Stimulated activated CD8-positive, alpha-beta memory T cell treated with anti-CD3 and anti-CD28 coated beads, Interleukin-4, amount 100 ng/mL, for 48 hours (primary cell): ENCODE results near the gene ZFYVE28.
A peak's percentile ranks its signal among the peaks of the same experiment; 100 is the strongest.

Experiments
- DNase-seq: peaks from one replicate; pipeline ENCODE4 v3.0.0-alpha.2; 2020

Gene ZFYVE28

DNA sequence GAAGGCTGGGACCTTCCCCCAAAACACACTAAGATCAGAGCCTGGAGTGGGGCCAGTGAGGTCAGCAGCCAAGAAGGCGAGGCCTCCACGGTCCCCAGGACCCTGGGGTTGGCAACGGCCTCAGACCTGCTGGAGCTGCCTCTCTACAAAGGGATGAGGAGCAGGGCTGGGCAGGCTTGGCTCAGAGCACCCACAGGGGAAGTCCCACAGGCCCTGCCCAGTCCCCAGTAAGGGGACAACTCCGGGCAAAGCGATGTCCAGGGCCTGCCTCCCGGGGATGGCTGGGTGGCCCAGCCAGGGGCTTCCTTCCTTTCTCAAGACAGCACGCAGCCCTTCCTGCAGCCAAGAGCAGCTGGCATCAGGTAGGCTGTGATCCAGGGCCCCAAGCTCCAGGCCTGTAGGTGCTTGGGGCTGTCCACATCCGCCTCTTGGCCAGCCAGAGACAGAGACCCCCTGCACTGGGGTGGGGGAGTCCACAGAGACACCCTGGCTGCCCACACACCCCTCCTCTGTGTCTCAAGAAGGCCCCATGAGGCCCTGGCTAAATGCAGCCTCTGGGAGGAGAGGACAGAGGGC lies 162.2 kb downstream of the ZFYVE28 start:
- DNase-seq, result peak; percentile 20

DNA sequence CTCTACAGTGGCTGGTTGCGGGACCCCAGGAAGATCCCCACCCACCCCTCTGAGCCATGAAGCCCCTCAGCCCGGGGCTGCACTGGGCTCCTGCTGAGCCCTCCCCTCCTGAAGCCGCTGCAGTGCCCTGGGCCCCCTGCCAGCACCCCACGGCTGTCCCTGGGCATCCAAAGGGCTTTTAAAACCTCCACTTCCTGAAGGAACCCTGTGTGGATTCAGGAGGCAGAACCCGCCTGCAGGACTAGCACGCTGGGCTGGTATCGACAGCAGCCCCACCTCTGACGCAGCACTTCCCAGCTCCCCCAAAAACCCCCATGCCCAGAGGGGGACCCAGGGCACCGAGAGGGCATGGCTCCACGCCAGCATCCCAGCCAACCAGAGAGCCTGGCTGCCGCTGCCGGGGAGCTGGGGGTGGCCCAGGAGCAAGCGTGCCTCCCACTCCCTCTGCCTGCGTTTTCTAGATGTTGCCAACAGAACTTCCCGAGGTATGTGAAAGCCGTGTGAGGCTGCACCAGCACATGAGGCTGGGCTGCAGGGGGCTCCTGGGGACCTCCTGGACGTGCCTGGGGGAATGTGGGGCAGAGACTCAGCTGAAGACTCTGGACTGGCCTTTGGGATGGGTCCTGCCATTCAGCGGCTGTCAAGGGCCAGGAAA lies 162.8 kb downstream of the ZFYVE28 start:
- DNase-seq, result peak; percentile 16

DNA sequence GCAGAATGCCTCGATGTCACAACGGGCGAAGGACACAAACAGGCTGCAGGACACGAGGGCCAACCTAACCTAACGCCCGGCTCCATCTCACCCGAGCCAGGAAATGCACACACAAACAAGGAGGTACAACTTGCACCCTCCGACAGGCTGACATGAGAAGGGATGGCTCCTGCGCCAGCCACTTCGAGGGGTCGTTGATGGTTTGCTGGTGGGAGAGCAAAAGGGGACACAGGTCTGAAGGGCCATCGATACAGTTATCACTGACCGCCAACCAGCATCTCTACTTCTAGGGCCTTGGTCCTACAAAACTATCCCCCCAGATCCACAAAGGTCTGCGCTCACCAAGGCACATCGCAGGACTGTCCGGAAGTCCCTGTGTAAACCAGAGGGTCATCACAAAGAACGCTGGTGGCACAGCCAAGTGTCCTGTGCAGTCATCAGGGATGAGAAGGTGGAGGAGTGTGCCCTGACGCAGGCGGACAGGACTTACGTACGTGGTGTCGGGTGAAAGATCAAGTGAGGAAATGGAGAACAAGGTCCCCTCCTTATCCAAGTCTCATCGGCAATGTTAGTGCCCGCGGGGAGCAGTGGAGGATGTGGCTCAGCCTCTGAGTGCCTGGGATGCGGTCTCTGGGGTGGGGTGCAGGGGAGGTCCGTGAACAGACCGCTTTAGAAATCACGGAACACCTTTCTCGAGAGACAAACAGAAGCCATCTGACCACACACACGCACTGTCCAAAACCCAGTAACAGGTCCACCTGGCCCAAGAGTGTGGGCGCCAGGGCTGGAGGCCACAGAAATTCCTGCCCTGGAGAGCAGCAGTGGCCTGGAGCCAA lies 163.6 kb downstream of the ZFYVE28 start:
- DNase-seq, result peak; percentile 12

GRCh38 chr4:2253160-2254084 lies 165.0 kb downstream of the ZFYVE28 start:
- DNase-seq, result peak; percentile 14

DNA sequence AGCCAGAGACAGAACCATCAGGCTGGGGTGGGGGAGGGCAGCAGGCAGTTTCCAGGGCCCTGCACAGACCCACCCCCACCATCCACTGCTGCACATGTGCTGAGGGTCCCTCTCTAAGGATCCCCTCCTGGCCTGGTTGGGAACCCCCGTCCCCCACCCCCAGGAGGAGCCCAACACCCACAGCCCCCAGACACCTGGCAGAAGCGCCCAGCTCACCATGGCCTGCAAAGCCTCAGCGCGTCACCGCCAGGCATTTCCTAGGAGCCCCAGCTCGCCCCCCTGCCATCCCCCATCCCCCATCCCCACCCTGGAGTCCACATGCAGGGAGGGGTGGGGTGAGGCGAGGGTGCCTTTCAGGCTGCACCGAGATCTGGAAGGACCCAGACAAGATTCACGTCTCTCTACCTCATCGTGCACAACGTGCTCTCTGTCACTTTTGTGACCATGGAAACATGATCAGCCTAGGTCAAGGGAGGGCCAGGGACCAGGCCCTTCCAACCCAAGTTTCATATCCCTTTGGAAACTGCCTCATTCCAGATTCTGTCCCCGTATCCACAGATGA lies 165.8 kb downstream of the ZFYVE28 start:
- DNase-seq, result no peak

- DNase-seq, result peak; percentile 17
Measured at GRCh38 chr4:2251795-2252529, 166.5 kb downstream of the ZFYVE28 start.

DNA sequence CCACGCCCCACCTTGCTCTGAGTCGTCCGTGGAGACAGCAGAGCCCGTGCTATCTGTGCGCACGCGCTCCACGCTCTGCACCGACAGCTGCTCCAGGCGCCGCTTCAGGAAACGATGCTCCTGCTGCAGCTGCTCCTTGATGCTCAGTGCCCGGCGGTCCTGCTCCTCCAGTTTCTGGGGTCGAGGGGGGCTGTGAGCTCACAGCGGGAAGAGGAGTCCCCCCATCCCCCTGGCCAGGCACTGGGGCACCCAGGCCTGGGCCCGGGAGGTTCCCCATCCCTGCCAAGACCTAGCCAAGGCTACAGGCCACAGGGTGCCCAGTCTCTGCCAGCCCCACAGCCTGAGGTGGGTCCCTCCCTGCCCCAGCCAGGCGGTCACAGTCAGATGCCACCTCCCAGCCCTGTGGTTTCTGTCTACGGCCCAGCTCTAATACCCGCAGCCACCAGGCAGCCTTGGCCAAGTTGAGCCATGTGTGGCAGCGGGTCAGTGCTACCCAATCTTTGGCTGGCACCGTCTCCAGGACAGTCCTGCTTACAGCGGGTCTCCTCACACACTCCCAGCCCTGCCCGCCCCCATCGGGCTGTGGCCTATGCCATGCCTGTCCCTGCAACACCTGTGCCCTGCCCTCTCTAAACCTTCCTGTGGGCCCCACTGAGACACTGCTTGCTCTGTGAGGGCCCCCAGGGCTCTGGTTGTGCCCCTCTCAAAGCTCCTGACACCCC lies 167.2 kb downstream of the ZFYVE28 start:
- DNase-seq, result peak; percentile 19

GRCh38 chr4:2250357-2251072 lies 167.9 kb downstream of the ZFYVE28 start:
- peak; percentile 15 for DNase-seq

DNA sequence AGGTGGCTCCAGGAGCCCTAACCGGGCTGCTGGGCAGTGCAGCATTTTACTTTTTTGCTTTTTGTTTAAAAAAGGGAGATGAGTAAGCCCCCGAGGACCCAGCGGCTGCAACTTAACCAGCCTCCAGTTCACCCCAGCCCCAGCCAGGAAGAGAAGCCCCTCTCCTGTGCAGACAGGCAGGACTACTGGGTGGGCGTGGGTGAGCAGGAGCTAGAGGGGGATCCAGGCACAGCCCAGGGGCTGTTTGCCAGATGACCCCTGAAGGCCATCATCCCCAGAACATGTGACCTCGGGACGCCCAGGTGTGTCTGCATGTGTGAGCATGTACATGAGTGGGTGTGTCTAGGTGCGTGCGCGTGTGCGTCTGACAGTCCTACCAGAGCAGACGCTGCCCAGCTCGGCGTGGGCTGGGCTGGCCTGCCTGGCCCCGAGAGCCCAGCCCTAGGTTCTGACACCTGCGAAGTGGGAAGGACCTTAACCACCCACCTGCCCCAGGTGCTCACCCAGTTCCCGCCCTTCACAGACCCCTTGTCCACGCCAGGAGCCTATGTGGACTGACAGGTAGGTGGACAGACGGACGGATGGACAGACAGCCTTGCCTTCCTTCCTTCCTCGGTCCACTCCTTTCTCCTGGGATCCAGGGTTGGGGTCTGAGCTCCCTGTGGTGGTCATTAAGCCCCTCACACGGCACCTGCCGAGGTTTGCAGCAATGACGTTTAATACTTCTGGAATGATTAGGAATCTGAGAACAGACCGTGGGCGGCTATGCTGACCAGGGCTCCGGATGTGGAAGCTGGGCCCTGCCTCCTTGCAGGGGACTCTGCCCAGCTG lies 168.7 kb downstream of the ZFYVE28 start:
- peak; percentile 18 for DNase-seq

GRCh38 chr4:2248821-2249261 lies 169.6 kb downstream of the ZFYVE28 start:
- peak; percentile 12 for DNase-seq

DNA sequence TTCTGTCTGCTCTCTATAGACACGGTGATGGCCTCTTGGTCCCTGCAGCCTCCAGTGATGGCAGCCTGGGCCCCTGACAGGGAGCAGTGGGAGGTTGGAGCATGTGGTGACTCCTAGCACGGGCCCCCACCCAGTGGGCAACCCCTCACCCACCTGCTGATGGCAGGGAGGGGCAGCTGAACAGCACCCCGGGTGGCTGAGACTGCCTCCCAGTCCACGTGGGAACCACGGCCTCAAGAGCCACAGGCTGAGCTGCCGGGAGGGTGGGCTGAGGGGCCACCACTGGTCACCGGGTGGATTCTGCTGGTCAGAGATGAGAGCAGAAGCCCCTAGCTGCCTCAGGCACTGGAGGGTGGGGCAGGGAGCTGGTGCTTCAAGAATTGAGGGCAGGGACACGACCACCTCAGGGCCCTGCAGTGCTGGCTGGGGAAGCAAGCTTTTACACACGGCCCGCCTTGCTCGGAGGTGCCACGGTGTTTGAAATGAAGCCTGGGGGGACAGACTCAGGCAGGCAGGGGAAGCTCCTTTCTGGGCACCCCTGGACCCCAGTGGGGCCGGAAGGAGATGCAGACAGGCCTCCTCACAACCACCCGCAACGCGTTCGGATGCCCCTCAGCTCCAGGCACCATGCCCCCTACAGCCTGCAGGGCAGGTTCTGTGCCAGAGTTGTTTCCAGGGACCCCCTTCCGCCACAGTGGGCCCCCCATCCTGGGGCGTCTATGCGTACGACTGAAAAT lies 170.2 kb downstream of the ZFYVE28 start:
- peak; percentile 18 for DNase-seq

DNA sequence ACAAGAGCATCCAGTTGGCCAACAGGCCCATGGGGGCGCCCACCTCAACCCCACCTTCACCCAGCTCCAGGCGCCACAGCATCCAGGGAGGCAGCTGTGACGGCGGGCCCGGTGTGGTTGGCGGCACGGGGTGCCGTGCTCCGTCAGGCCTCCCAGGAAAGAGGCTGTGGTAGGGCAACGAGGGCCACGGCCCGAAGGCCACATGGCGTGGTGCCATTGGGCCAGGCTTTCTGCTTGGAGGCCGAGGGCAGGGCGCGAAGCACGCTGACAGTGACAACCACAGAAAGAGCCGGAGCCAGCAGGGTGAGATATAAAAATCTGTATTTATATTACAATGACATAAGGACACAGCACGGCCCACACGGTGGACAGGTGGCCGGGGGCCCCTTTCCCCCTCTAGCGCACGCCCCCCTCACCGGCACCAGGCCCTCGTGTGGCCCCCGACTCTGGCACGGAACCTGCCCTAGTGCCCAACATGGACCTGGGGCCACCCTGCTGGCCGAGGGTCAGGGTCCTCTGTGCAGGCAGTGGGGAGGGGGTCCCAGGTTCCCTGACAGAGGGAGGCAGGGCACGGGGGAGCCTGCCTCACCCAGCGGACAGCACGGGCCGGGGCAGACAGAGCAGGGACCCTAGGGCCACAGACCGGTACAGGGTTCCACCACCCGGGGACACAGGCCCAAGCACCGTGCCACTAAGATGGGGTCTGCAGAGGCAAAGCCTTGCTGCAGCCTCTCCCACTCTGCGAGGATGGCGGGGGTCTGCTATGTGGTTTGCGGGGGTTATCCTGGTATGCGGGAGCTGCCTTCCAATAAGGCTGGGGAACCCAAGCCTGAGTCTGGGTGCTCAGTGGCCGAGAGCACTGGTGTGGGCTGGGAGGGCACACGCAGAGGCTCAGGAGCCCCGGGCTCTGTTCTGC lies 171.1 kb downstream of the ZFYVE28 start:
- DNase-seq, result peak; percentile 13

DNA sequence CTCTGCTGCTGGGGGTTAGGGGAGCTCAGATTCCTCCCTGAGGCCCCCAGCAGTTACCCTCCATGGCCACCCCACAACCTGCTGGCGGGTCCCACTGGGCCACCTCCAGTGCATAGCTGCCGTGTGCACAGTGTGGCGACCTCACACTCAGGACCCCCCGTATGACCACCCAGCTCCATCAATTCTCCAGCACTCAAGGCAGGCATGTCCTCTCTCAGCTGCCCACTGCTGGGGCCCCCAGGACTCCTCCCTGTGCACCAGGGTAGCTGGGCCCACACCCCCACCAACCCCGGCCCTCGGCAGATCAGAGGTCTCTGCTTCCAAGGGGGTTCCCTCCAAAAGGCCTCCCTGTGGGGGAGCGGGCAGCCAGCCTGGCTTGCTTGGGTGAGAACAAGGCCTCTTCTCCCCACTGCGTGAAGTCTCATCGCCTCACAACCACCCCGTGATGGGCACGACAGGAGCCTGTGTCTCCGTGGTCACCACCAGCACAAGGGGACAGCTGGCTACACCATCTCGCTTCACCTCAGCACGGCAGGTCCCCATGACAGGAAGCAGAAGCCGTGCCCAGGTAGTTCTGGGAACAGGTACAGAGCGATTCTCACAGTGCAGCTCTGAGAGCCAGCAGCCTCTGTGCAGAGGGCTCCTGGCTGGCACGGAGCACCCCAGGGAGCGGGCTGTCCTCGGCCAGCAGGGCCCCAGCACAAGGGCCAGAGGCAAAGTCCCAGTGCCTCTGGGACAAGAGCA lies 171.9 kb downstream of the ZFYVE28 start:
- DNase-seq, result peak; percentile 22

GRCh38 chr4:2245787-2246275 lies 172.6 kb downstream of the ZFYVE28 start:
- peak; percentile 20 for DNase-seq

DNA sequence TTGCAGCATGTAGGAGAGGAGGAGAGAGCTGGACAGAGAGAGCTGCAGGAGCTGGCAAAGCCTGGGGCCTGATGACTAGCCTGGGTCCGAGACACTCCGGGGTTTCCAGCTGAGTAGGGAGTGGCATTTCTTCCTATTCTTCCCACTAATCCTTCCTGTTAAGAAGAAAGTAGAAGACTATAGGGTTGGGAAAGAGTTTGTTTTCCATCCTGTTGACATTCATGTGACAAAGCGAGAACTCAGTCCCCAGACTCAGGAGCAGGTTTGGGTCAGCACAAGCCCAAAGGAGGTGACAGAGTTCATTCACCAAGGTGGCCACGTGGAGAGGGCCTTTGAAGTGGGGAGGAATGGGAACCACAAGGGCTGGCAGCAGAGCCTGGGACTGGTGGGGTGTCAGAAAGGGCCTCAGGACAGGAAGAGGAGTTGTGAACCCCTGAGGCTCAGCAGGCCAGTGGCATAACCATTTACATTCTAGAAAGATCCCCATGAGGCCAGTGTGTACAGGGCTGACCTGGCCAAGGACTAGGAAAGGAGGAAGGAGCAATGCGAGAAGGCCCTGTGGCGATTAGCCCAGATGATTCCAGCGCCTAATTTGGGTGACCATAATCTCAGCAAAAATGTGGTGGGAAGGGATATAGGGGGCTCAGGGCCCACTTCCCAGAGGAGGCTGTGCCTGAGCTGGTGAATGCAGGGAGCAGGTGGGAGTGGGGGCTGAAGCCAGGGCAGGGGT lies 173.2 kb downstream of the ZFYVE28 start:
- peak; percentile 22 for DNase-seq
